Peyer's patch (tissue), 4 donors: ENCODE results near the gene DIS3L2.

Experiments used
- CTCF ChIP-seq, 6 experiments: fragments of 450-650 bp in 4 of 6; fragments of 200-600 bp in 2 of 6; sonication (generic) in 1 of 6; IDR thresholded peaks; one replicate each; pipeline ENCODE4 v1.5.1; 2017 to 2019; ENCODE audit warnings: antibody characterized with exemption in 6 of 6, mild to moderate bottlenecking in 3 of 6, moderate library complexity in 1 of 6
- POLR2A ChIP-seq, 2 donors: fragments of 450-650 bp; IDR thresholded peaks; one replicate each; pipeline ENCODE4 v1.5.1; 2017; ENCODE audit warnings: antibody characterized with exemption in 2 of 2, mild to moderate bottlenecking in 2 of 2, moderate library complexity in 2 of 2

- TF ChIP-seq CTCF (IDR thresholded peaks at IDR 0.05) (no peak), POLR2A (IDR thresholded peaks at IDR 0.05) (no peak)
These were observed 298.6 kb downstream of the DIS3L2 start for GRCh38 chr2:232260075-232260474.
